ENCODE results near the gene EPHA1.

The EPHA1 gene

DNA sequence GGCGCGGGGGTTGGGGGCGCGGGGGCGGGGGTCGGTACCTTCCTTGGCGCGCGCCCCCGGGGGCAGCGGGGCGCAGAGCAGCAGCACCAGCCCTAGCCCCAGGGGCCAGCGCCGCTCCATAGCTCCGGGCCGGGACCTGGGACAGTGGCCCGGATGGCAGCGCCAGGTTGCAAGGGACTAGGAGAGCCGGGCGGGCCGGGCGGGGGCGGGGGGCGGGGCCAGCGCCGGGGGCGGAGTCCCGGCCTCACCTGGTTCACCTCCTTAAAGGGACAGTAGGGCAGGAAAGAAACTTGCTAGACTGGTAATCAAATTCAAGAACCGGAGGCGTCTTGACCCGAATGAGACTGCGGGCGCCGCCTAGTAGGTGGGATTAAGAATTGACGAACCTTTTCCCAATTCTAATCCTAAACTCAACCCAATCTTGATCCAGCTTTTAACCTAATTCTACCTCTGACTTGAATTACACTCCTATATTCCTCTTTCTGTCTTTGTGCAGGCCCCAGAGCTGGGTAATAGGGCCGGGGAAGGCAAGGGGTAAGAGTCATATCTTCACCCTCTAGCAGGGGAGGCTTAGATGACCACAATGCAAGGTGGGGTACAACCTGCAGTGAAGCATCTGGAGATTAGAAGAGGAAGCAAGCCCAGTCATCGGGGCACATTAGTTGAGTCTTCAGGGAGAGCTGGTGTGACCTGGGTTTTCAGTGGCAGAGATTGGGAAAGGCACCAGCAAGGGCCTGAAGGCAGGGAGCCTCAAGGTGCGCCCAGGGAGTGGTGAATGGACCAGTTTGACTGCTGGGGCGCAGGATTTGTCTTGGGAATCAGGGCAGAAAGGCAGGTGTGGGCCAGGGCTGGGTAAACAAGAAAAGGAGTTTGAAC, at the start of gene EPHA1:
TSS of gene EPHA1 (minus strand) at position 171 of the 876 bp plus-strand sequence. CDS start at position 120, 51 bp downstream.
- TF ChIP-seq, protein P1, sequence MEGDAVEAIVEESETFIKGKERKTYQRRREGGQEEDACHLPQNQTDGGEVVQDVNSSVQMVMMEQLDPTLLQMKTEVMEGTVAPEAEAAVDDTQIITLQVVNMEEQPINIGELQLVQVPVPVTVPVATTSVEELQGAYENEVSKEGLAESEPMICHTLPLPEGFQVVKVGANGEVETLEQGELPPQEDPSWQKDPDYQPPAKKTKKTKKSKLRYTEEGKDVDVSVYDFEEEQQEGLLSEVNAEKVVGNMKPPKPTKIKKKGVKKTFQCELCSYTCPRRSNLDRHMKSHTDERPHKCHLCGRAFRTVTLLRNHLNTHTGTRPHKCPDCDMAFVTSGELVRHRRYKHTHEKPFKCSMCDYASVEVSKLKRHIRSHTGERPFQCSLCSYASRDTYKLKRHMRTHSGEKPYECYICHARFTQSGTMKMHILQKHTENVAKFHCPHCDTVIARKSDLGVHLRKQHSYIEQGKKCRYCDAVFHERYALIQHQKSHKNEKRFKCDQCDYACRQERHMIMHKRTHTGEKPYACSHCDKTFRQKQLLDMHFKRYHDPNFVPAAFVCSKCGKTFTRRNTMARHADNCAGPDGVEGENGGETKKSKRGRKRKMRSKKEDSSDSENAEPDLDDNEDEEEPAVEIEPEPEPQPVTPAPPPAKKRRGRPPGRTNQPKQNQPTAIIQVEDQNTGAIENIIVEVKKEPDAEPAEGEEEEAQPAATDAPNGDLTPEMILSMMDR (IDR thresholded peaks at IDR 0.05), result peak; percentile 66

DNA sequence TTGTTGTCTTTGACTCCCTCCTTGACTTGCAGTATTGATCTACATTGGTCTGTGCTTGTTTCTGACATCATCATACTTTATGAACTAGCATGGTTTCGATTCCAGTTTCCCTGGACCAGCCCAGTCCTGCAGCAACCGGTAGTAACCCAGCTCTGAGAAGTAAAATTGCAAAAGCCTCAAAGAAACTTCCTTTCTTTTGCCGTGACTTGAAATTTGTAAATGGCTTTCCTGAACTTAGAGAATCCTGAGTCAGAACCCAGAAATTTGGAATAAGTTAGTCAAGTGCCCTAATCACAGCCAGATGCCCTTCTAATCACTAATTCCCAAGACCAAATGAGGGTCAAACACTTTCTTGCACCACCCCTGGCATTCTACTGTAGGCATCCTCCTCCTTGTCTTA, 49.6 kb upstream of the EPHA1 start:
- TF ChIP-seq, protein P1 (IDR thresholded peaks at IDR 0.05), result no peak

DNA sequence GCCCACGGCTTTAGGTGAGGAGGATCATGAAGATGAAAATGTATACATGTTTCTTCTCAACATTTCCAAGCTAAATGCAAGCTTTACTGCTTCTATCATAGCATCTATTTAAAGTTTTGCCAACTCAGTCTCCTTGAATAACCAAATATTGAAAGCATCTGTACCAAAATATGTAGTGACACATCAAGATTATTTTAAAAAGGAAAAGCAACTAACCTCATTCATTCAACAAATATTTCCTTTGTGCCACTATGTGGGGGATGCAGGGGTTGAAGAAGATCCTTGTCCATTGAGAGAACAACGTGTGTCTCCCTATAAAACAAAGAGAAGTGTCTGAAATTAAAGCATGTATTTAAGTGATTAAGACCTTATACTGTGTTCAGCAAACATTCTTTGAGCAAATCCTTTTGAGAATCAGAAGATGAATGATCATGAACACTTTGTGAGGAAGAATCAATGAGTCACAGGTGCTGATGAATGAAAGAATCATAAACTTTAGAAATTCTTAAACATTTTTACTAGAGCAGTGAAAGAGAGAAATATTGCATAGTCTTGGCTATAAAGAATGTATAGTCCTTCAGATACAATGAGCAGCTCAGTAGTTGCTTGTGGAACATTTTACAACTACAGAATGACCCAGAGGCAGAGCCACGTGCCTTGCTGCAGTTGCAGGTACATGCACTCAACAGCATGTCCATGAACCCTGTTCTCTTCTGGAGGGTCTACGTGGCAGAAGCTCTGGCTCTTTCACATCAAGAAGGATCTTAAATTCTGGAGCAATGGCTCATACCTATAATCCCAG, 48.5 kb upstream of the EPHA1 start:
- TF ChIP-seq, protein P1 (IDR thresholded peaks at IDR 0.05), result no peak

DNA sequence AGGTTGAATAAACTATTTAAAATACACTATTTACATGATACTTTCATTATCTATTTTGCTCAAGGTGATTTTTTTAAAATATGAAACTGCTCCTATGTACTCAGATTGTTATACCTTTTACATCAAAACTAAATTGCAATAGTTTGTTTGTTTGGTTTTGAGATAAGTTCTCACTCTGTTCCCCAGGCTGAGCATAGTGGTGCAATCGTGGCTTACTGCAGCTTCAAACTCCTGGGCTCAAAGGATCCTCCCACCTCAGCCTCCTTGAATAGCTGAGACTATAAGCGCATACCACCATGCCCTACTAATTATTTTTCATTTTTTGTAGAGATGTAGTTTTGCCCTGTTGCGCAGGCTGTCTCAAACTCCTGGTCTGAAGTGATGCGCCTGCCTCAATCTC, 47.3 kb upstream of the EPHA1 start:
- TF ChIP-seq, protein P1 (IDR thresholded peaks at IDR 0.05), result no peak

DNA sequence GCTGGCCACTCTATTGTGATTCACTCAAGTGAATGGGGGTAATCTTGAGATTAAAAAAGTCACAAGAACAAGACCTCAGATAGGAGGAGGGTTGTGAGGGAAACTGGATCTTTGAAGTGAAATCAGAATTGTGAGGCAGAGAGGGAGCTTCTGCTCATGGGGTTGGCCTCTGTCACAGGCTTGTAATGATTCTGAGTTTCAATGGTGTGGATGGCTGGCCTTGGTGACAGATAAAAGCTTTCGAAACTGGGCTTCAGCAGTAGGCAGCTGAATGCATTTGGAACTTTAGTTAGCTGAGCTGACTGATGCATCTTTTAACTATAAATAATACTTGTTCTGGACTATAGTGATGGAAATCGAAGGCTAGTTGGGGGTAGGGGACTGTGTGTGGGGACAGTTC, 46.8 kb upstream of the EPHA1 start:
- TF ChIP-seq, protein P1 (IDR thresholded peaks at IDR 0.05), result no peak

DNA sequence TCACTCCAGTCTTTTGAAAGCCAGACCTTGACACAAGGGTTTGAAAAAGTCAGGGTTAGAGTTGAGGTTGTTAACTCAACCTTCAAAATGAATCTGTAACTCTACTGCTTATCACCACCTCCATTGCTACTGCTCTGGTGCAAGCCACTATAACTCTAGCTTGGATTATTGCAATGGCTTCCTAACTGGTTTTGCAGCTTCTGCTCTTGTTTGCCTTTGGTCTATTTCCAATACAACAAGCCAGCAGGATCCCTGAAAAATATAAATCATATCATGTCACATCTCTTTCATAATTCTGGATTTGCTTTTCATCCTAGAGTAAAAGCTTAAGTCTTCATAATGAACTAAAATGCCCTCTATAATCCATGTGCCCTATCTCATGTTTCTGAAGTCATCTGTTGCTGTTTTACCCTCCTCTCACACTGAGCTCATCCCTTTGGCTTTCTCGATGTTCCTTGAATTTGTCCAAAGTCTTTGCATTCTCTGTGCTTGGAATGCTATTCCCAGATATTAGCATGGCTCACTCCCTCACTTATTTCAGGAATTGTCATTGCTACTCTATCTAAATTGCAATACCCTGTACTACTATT, 45.5 kb upstream of the EPHA1 start:
- TF ChIP-seq, protein P1 (IDR thresholded peaks at IDR 0.05), result no peak

DNA sequence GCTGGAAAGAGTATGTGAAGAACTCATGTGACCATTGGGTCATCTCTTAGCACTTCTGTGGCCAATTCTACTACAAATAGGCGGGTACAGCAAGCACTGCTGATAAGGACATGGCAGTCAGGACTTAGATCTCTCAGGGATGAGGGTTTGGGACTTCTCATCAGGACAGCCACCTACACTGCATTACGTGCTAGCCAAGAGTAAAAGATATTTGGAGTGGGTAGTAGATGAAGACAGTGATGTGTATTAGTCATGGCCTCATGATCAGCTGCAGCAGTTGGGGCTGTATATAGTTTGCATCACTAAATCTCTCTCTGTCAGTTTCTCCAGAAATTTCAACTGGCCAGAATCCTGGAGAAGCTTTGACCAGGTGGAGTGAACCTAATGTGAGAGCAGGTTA, 43.8 kb upstream of the EPHA1 start:
- TF ChIP-seq, protein P1 (IDR thresholded peaks at IDR 0.05), result no peak

Measured in LNCAP (cell line).